22Rv1 (cell line): ENCODE measurements around the gene THBS4.

Source experiments
- ZFX ChIP-seq: fragments of 450-650 bp; IDR thresholded peaks from 2 replicates; pipeline ENCODE4 v1.6.1; 2017; ENCODE audit warnings: antibody characterized with exemption, borderline replicate concordance
- TF ChIP-seq, protein P1 (sequence below): fragments of 450-650 bp; IDR thresholded peaks from 2 replicates; pipeline ENCODE4 v1.5.1; 2017; ENCODE audit warnings: mild to moderate bottlenecking

DNA sequence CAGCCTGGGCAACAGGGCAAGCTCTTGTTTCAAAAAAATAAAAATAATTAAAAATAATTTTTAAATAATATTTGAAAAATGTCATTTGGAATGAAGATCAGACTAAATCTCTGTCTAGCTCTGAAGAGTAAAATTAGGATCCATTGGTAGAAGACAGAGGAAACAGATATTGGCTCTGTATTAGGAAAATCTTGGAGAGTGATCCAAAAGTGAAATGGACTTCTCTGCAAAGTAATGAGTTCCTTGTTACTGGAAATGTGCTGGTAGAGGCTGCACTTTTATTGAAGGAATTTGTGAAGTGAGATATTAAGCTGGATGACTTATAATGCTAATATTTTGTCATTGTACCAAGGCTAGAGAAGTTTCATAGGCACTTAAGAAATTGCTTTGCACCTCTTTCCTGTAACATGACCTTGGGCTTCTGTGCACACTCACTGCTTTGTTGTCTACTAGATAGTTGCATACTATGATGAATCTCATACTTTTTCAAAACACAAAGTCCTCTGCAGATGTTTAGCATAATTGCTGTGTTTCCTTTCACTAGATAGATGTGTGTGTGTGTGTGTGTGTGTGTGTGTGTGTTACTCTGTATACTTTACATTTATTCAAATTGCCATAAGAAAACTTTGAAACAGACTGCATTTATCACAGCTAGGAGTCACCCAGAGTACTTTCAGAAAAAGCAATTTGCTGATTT lies 13.1 kb downstream of the THBS4 start:
- TF ChIP-seq, protein P1, sequence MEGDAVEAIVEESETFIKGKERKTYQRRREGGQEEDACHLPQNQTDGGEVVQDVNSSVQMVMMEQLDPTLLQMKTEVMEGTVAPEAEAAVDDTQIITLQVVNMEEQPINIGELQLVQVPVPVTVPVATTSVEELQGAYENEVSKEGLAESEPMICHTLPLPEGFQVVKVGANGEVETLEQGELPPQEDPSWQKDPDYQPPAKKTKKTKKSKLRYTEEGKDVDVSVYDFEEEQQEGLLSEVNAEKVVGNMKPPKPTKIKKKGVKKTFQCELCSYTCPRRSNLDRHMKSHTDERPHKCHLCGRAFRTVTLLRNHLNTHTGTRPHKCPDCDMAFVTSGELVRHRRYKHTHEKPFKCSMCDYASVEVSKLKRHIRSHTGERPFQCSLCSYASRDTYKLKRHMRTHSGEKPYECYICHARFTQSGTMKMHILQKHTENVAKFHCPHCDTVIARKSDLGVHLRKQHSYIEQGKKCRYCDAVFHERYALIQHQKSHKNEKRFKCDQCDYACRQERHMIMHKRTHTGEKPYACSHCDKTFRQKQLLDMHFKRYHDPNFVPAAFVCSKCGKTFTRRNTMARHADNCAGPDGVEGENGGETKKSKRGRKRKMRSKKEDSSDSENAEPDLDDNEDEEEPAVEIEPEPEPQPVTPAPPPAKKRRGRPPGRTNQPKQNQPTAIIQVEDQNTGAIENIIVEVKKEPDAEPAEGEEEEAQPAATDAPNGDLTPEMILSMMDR = no peak
- TF ChIP-seq ZFX = no peak
